Endothelial cell of umbilical vein (primary cell): ENCODE measurements around the gene DCC. TPM values are rescaled to one million over a fixed set of nuclear protein-coding genes. Genes with fewer than 3 reads are reported as not detected.

Source experiments
- BruUV-seq: library from RNA; stranded (reverse); fragments of 400-500 nt; replicated peaks from 2 replicates; lab custom pipeline; 2021; lab: Mats Ljungman, UMichigan
- CTCF ChIA-PET: fragments of 300-600, 350-600 bp; sonication (Branson Sonifier 250); formaldehyde crosslinking; loops from one replicate; lab custom pipeline; 2021; ENCODE audit warnings: antibody characterized with exemption, inconsistent platforms; lab: Charles Lee
- POLR2A ChIA-PET: fragments of 300-600, 350-600 bp; sonication (Branson Sonifier 250); formaldehyde crosslinking; loops from one replicate; lab custom pipeline; 2021; ENCODE audit warnings: antibody characterized with exemption, inconsistent platforms; lab: Charles Lee
- DNase-seq: peaks from one replicate; pipeline ENCODE4 v3.0.0-alpha.2; 2011; ENCODE audit warnings: low read depth, low spot score
- FAIRE-seq: peaks from 2 replicates; lab custom pipeline; 2011; peaks lifted over from hg19 to GRCh38; lab: Jason Lieb, UNC
- H2AFZ ChIP-seq: 2 replicates; pipeline ENCODE4 v1.6.0; 2012; ENCODE audit warnings: low read depth, low read length, control low read depth, inconsistent platforms
- H3K27ac ChIP-seq: 2 replicates; pipeline ENCODE4 v1.5.1; 2011; ENCODE audit warnings: low read depth, mild to moderate bottlenecking, control low read depth, low read length, moderate library complexity; ENCODE audit not compliant: insufficient read depth
- H3K27me3 ChIP-seq, 2 experiments: 2 replicates each; pipeline versions ENCODE4 v1.6.0 to v1.6.1; 2011; ENCODE audit warnings: low read length in 2 of 2, mixed read lengths in 1 of 2; ENCODE audit not compliant: control insufficient read depth in 2 of 2, insufficient read depth in 2 of 2
- H3K36me3 ChIP-seq, 2 experiments: 2 replicates in 1 of 2; 3 replicates in 1 of 2; pipeline ENCODE4 v1.5.1; 2011; ENCODE audit warnings: low read length in 2 of 2, mild to moderate bottlenecking in 1 of 2, moderate library complexity in 1 of 2; ENCODE audit not compliant: control insufficient read depth in 2 of 2, insufficient read depth in 2 of 2; ENCODE audit errors: extremely low read depth in 1 of 2
- H3K4me1 ChIP-seq: 3 replicates; pipeline ENCODE4 v1.5.1; 2011; ENCODE audit warnings: mild to moderate bottlenecking, low read length; ENCODE audit not compliant: control insufficient read depth, insufficient read depth; ENCODE audit errors: extremely low read depth
- H3K4me2 ChIP-seq: 2 replicates; pipeline ENCODE4 v1.6.1; 2011; ENCODE audit warnings: low read length, control low read depth, mixed read lengths; ENCODE audit not compliant: insufficient read depth
- H3K4me3 ChIP-seq, 3 experiments: fragments of 200-600 bp in 1 of 3; sonication (generic), shearing (Covaris generic) in 1 of 3; replicated peaks in 1 of 3; 2 replicates each; pipeline ENCODE4 v1.5.1; 2011 to 2016; ENCODE audit warnings: control low read depth in 3 of 3, low read length in 3 of 3, mild to moderate bottlenecking in 2 of 3, inconsistent platforms in 1 of 3, low read depth in 1 of 3, moderate library complexity in 1 of 3; ENCODE audit not compliant: insufficient read depth in 1 of 3
- H3K79me2 ChIP-seq: 2 replicates; pipeline ENCODE4 v1.6.0; 2012; ENCODE audit warnings: low read length, inconsistent platforms; ENCODE audit not compliant: control insufficient read depth, insufficient read depth
- H3K9ac ChIP-seq: replicated peaks from 2 replicates; pipeline ENCODE3; 2011; ENCODE audit warnings: low read length, control low read depth; ENCODE audit not compliant: insufficient read depth; ENCODE audit errors: extremely low read depth
- H3K9me1 ChIP-seq: replicated peaks from 3 replicates; pipeline ENCODE4 v1.6.0; 2011; ENCODE audit warnings: mild to moderate bottlenecking, low read length; ENCODE audit not compliant: control insufficient read depth, insufficient read depth; ENCODE audit errors: extremely low read depth
- H3K9me3 ChIP-seq: replicated peaks from 2 replicates; pipeline ENCODE4 v1.5.1; 2012; ENCODE audit warnings: low read length, inconsistent platforms; ENCODE audit not compliant: control insufficient read depth, insufficient read depth
- H4K20me1 ChIP-seq: replicated peaks from 2 replicates; pipeline ENCODE3; 2011; ENCODE audit warnings: mild to moderate bottlenecking, low read length; ENCODE audit not compliant: control insufficient read depth, insufficient read depth; ENCODE audit errors: extremely low read depth
- CTCF ChIP-seq, 2 donors: IDR thresholded peaks; 1 replicate in 1 of 2; 2 replicates in 1 of 2; pipeline ENCODE4 v1.5.1; 2011; ENCODE audit warnings: low read length in 2 of 2, mild to moderate bottlenecking in 2 of 2, moderate library complexity in 2 of 2, control low read depth in 1 of 2, inconsistent platforms in 1 of 2, low read depth in 1 of 2; ENCODE audit not compliant: insufficient read depth in 1 of 2; ENCODE audit errors: extremely low read depth in 1 of 2
- EZH2 ChIP-seq: IDR thresholded peaks from 2 replicates; pipeline ENCODE4 v1.6.1; 2012; ENCODE audit warnings: borderline replicate concordance, low read depth, mild to moderate bottlenecking, moderate library complexity, low read length, inconsistent platforms; ENCODE audit not compliant: severe bottlenecking
- FOS ChIP-seq: IDR thresholded peaks from 2 replicates; pipeline ENCODE4 v1.6.1; 2011; ENCODE audit warnings: mild to moderate bottlenecking, low read length, moderate library complexity, borderline replicate concordance; ENCODE audit not compliant: insufficient read depth
- GATA2 ChIP-seq: IDR thresholded peaks from 2 replicates; pipeline ENCODE4 v1.7.0; 2011; ENCODE audit warnings: low read depth, mild to moderate bottlenecking, moderate library complexity, mixed read lengths, low read length; ENCODE audit not compliant: insufficient read length, insufficient read depth
- JUN ChIP-seq: IDR thresholded peaks from 2 replicates; pipeline ENCODE4 v1.6.1; 2011; ENCODE audit warnings: borderline replicate concordance, low read depth; ENCODE audit not compliant: insufficient read length, insufficient read depth
- MAX ChIP-seq: IDR thresholded peaks from 2 replicates; pipeline ENCODE4 v1.6.1; 2011; ENCODE audit not compliant: insufficient read depth, insufficient read length
- MYC ChIP-seq: IDR thresholded peaks from one replicate; pipeline ENCODE4 v1.6.1; 2011; ENCODE audit warnings: mild to moderate bottlenecking, low read depth, low read length
- POLR2A ChIP-seq: IDR thresholded peaks from 2 replicates; pipeline ENCODE4 v1.6.1; 2012; ENCODE audit warnings: low read depth, mild to moderate bottlenecking, control low read depth, low read length
- POLR2AphosphoS5 ChIP-seq: IDR thresholded peaks from 2 replicates; pipeline ENCODE4 v1.6.1; 2012; ENCODE audit warnings: low read depth, mild to moderate bottlenecking, control low read depth, low read length, moderate library complexity; ENCODE audit not compliant: insufficient read depth
- dilution Hi-C: fragments of 300-500 bp; cut with MboI; formaldehyde crosslinking; loops from one replicate; pipeline ENCODE4 v1.15.0; 2019; ENCODE audit warnings: low sequenced_read_pairs; ENCODE audit not compliant: extremely low pct_ligation_motif_present
- intact Hi-C: fragments of 100-400 bp; cut with micrococcal nuclease; formaldehyde crosslinking; loops from one replicate; pipeline ENCODE4 v1.10.0; 2022
- polyA plus RNA-seq, 4 experiments: library from polyadenylated mRNA; depleted of rRNA in 3 of 4; stranded (reverse) in 3 of 4; unstranded in 1 of 4; fragments of >200 nt; gene quantifications; 2 replicates each; pipeline versions ENCODE4 v1.2.1 to v1.2.3, GENCODE V29; 2011 to 2012; ENCODE audit warnings: missing spikeins in 1 of 4
- total RNA-seq: library from RNA; stranded (reverse); gene quantifications from 2 replicates; pipeline ENCODE4 v1.2.3, GENCODE V29; 2021

The DCC gene
- total and polyA plus RNA-seq, 2 donors (not counting 3 experiments of a cell fraction or from before 2014, with no cell fraction given): not detected

- H3K9me3 ChIP-seq: peaks cover 4% of the 10 kb centered on the region
- H3K4me3 ChIP-seq: no peak overlapping the region
- H3K4me2 ChIP-seq: no peak overlapping the region
- no peaks in the 10 kb centered on the region for H3K4me1 ChIP-seq
- ChIA-PET CTCF (no interaction called here), POLR2A (no interaction called here)
- TF ChIP-seq POLR2AphosphoS5 (no peak), FOS (no peak), MAX (no peak), JUN (no peak), POLR2A (no peak), MYC (no peak), EZH2 (no peak), CTCF (IDR thresholded peaks at IDR 0.05; ENCODE audit: extremely low read depth in 1 of 2, insufficient read depth in 1 of 2, low read depth in 1 of 2, low read length in 2 of 2) (no peak), GATA2 (no peak)
- H3K36me3 ChIP-seq: no peaks in the 10 kb centered on the region
- FAIRE-seq (no peak), DNase-seq (no peak)
- no peak overlapping the region for H3K9ac ChIP-seq
- intact Hi-C loops: no loop called here
- no peaks in the 10 kb centered on the region for H3K79me2 ChIP-seq
- no TSS peak for BruUV-seq
- H3K27ac ChIP-seq: no peak overlapping the region
- H3K27me3 ChIP-seq: no peaks in the 10 kb centered on the region
- dilution Hi-C loops: no loop called here
- no peaks in the 10 kb centered on the region for H3K9me1 ChIP-seq
- no peak overlapping the region for H2AFZ ChIP-seq
- H4K20me1 ChIP-seq: no peaks in the 10 kb centered on the region
These were observed 1196.9 kb downstream of the DCC start for GRCh38 chr18:53536908-53537307.
